ENCODE data around the gene PHOSPHO1.
A peak's percentile ranks its signal among the peaks of the same experiment; 100 is the strongest.
"Not testable (repeated sequence)": the region's sequence is repeated elsewhere in the genome, so short reads cannot be mapped to it uniquely, and the experiment has no call there.

The PHOSPHO1 gene

DNA sequence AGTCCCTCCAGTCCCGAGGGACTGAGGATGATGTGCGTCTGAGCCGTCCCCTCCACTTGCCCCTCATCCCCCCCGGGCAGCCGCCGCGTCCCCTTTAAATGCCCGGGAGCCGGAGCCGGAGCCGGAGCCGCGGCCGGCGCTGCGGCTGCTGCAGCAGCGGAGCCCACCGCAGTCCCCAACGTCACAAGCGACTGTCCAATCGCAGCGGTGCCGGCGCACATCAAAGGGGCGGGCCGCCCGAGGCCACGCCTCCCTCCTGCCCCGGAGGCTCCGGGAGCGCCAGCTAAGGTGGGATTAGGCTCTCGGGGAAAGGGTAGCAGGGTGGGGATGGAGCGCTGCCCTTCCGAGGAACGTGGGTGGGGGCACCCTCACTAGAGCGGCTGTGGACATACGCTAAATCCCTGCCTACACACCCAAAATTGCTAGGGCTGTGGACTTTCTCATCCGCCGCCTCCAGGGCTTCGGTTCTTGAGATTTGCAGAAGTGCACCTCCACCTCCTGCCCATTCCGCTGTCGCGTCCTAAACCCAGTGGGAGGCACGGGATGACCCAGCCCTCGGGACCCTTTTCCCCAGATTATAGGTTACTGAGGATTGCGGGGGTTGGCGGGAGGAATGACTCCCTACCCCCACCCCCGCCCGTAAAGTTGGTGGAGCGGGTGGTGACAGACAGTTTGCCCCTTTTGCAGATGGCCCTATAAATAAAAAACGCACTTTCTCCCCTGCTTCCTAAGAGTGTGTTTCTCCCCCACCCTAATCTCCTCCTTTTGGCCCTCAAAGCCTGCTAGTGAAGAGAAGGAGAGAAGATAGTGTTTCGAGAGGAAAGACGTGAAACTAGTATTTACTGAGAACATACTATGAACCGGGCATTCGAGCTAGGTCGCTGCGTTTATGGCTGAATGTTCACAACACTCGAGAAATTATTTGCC, at the start of gene PHOSPHO1:
PHOSPHO1 (minus strand) TSS at position 152 of the 927 bp plus-strand sequence. CDS start 4,096 bp downstream, outside the sequence.
- peak within 1 kb of the TSS; percentile 77 for H3K4me3 ChIP-seq (ENCODE audit: low read length)
- peak; percentile 68 for DNase-seq (ENCODE audit: low read depth)
- no peak for TF ChIP-seq CTCF (conservative IDR thresholded peaks at IDR 0.05; ENCODE audit: low read length)

GRCh38 chr17:49280061-49280460, 49.5 kb upstream of the PHOSPHO1 start:
- H3K4me3 ChIP-seq (ENCODE audit: low read length): no peak overlapping the region
- no peak for DNase-seq (ENCODE audit: low read depth)
- TF ChIP-seq CTCF (conservative IDR thresholded peaks at IDR 0.05; ENCODE audit: low read length): no peak

- H3K4me3 ChIP-seq (ENCODE audit: low read length): not testable (repeated sequence)
- DNase-seq (ENCODE audit: low read depth): peak; percentile 15
Measured at GRCh38 chr17:49279263-49280015, 48.9 kb upstream of the PHOSPHO1 start.

DNA sequence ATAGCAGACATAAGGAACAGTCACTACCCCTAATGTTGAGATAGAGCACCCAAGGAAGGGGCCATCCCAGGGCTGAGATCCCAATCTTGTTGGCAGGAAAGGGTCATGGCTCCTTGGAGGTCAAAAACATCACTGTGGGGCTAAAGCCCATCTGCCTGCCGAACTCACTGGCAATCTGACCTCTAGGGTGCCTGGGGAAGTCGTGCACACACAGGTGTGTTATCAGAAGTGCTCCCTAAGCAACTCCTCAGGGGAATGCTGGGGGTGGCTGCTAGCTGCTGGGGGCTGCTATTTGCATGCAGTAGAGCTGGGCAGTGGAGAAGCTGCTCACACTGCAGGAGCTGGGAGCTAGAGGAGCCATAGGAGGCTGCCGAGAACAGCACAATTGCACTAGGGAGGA, 47.5 kb upstream of the PHOSPHO1 start:
- no peak for DNase-seq (ENCODE audit: low read depth)
- no peak for TF ChIP-seq CTCF (conservative IDR thresholded peaks at IDR 0.05; ENCODE audit: low read length)
- H3K4me3 ChIP-seq (ENCODE audit: low read length): no peak overlapping the region

GRCh38 chr17:49277638-49278037, 47.1 kb upstream of the PHOSPHO1 start:
- no peak for TF ChIP-seq CTCF (conservative IDR thresholded peaks at IDR 0.05; ENCODE audit: low read length)
- DNase-seq (ENCODE audit: low read depth): no peak

DNA sequence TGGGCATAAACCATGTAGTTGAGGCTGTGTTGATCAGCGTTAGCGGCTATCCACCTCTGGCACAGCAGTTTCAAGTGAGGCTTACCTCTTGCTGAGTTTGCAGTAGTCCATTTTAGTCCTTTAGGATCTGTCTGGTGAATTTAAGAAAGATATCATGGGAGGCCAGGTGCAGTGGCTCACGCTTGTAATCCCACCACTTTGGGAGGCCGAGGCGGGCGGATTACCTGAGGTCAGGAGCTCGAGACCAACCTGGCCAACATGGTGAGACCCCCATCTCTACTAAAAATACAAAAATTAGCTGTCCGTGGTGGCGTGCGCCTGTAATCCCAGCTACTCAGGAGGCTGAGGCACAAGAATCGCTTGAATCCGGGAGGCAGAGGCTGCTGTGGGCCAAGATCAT, 45.4 kb upstream of the PHOSPHO1 start:
- H3K4me3 ChIP-seq (ENCODE audit: low read length); DNase-seq (ENCODE audit: low read depth): not testable (repeated sequence)

More at GRCh38 chr17:49277638-49278037, 47.1 kb upstream of the PHOSPHO1 start:
- H3K4me3 ChIP-seq (ENCODE audit: low read length): no peak overlapping the region

DNA sequence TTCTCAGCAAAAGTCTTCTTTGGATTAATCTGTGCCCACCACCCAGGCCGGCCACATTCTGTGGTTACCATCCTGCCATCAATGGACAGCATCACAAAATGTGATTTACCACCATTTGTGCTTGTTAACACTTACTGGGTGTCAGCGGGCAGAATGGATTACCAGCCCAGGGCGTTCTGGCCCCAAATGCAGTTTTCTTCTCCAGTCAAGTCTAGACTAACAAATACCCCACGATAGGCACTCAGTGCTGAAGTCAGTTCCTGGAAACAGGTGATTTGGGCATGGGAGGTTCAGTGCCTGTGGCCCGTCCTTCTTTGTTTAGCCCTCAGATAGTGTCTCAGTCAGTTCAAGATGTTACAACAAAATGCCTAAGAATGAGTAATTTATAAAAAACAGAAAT, 38.8 kb upstream of the PHOSPHO1 start:
- no peak overlapping the region for H3K4me3 ChIP-seq (ENCODE audit: low read length)
- no peak for TF ChIP-seq CTCF (conservative IDR thresholded peaks at IDR 0.05; ENCODE audit: low read length)
- DNase-seq (ENCODE audit: low read depth): no peak

- no peak overlapping the region for H3K4me3 ChIP-seq (ENCODE audit: low read length)
- TF ChIP-seq CTCF (conservative IDR thresholded peaks at IDR 0.05; ENCODE audit: low read length): no peak
- DNase-seq (ENCODE audit: low read depth): no peak
Measured at GRCh38 chr17:49267912-49268311, 37.3 kb upstream of the PHOSPHO1 start.
